Measurements from ENCODE around the gene EPOP.

GRCh38 chr17:38674014-38674748 lies 576 bp downstream of the EPOP start:
- TF ChIP-seq CTCF (IDR thresholded peaks at IDR 0.05) (peak; percentile 29), EZH2phosphoT487 (IDR thresholded peaks at IDR 0.05) (no peak)

Measured in neural progenitor cell (in vitro differentiated cells).